ENCODE results near the gene DCAF11.
"Not testable (repeated sequence)": the region's sequence is repeated elsewhere in the genome, so short reads cannot be mapped to it uniquely, and the experiment has no call there.

The DCAF11 gene

GRCh38 chr14:24098229-24098926, 16.2 kb upstream of the DCAF11 start:
- no peak for DNase-seq

- DNase-seq = no peak
These were observed 15.4 kb upstream of the DCAF11 start for GRCh38 chr14:24098927-24099813.

- no peak for DNase-seq
These were observed 14.2 kb upstream of the DCAF11 start for GRCh38 chr14:24100197-24100981.

GRCh38 chr14:24100982-24101494, 13.5 kb upstream of the DCAF11 start:
- no peak for DNase-seq

- DNase-seq = no peak
These were observed 12.1 kb upstream of the DCAF11 start for GRCh38 chr14:24102357-24103048.

- DNase-seq = no peak
These were observed 11.1 kb upstream of the DCAF11 start for GRCh38 chr14:24103451-24103850.

- not testable (repeated sequence) for DNase-seq
These were observed 8.9 kb upstream of the DCAF11 start for GRCh38 chr14:24105609-24106239.

- no peak for DNase-seq
These were observed 7.8 kb upstream of the DCAF11 start for GRCh38 chr14:24106672-24107271.

- no peak for DNase-seq
These were observed 6.2 kb upstream of the DCAF11 start for GRCh38 chr14:24108336-24108874.

- no peak for DNase-seq
These were observed 4.5 kb upstream of the DCAF11 start for GRCh38 chr14:24110060-24110459.

- no peak for DNase-seq
These were observed 4.1 kb upstream of the DCAF11 start for GRCh38 chr14:24110523-24110922.

GRCh38 chr14:24113379-24113800, 1.2 kb upstream of the DCAF11 start:
- DNase-seq = no peak

GRCh38 chr14:24113801-24114531, 611 bp upstream of the DCAF11 start:
- DNase-seq = peak; percentile 91

- DNase-seq = peak; percentile 68
These were observed 998 bp downstream of the DCAF11 start for GRCh38 chr14:24115422-24116127.

- no peak for DNase-seq
These were observed 1.7 kb downstream of the DCAF11 start for GRCh38 chr14:24116128-24116814.

GRCh38 chr14:24117179-24117578, 2.6 kb downstream of the DCAF11 start:
- no peak for DNase-seq

- DNase-seq = no peak
These were observed 5.1 kb downstream of the DCAF11 start for GRCh38 chr14:24119691-24120090.

GRCh38 chr14:24121210-24121609, 6.6 kb downstream of the DCAF11 start:
- DNase-seq = no peak

- DNase-seq = no peak
These were observed 7.8 kb downstream of the DCAF11 start for GRCh38 chr14:24122416-24122815.
